HepG2 (cell line): ENCODE data around the gene AARSD1. TPM values are rescaled to one million over a fixed set of nuclear protein-coding genes. Genes with fewer than 3 reads are reported as not detected.

Source experiments
- ATF5 ChIP-seq: sonication (generic); formaldehyde crosslinking; IDR thresholded peaks from 2 replicates; pipeline ENCODE4 v1.4.0; 2020; ENCODE audit warnings: mild to moderate bottlenecking, low read depth, missing genetic modification reagents
- DDIT3 ChIP-seq: sonication (generic); formaldehyde crosslinking; IDR thresholded peaks from 2 replicates; pipeline ENCODE4 v1.4.0; 2020; ENCODE audit warnings: mild to moderate bottlenecking, missing genetic modification reagents
- DNMT1 ChIP-seq: sonication (generic); formaldehyde crosslinking; IDR thresholded peaks from 2 replicates; pipeline ENCODE4 v1.5.1; 2020; ENCODE audit warnings: mild to moderate bottlenecking, missing genetic modification reagents
- EEA1 ChIP-seq: sonication (generic); formaldehyde crosslinking; IDR thresholded peaks from 2 replicates; pipeline ENCODE4 v1.5.1; 2020; ENCODE audit warnings: mild to moderate bottlenecking, missing genetic modification reagents, borderline replicate concordance
- FOXA3 ChIP-seq: IDR thresholded peaks from 2 replicates; pipeline ENCODE4 v1.6.1; 2016; ENCODE audit warnings: missing genetic modification reagents, missing compliant biosample characterization
- NFRKB ChIP-seq: fragments of 450-650 bp; IDR thresholded peaks from 2 replicates; pipeline ENCODE4 v1.6.1; 2017
- RFXANK ChIP-seq: IDR thresholded peaks from 2 replicates; pipeline ENCODE4 v1.6.1; 2016
- SYNCRIP ChIP-seq: fragments of 200-400 bp; formaldehyde crosslinking; IDR thresholded peaks from 2 replicates; pipeline ENCODE4 v1.6.1; 2018; ENCODE audit warnings: mild to moderate bottlenecking, low read depth, low read length; ENCODE audit not compliant: insufficient read depth
- TARDBP ChIP-seq: sonication (generic); formaldehyde crosslinking; IDR thresholded peaks from 2 replicates; pipeline ENCODE4 v1.8.0; 2022; ENCODE audit warnings: mild to moderate bottlenecking, missing genetic modification reagents
- THAP9 ChIP-seq: sonication (generic); formaldehyde crosslinking; IDR thresholded peaks from 2 replicates; pipeline ENCODE4; 2020; ENCODE audit warnings: missing genetic modification reagents, mild to moderate bottlenecking, borderline replicate concordance
- ZIK1 ChIP-seq: sonication (generic); formaldehyde crosslinking; IDR thresholded peaks from 2 replicates; pipeline ENCODE4 v1.5.0; 2020; ENCODE audit warnings: mild to moderate bottlenecking, low read depth, missing genetic modification reagents, borderline replicate concordance
- ZMAT3 ChIP-seq: sonication (generic); formaldehyde crosslinking; conservative IDR thresholded peaks from 2 replicates; pipeline ENCODE4 v1.7.0; 2021; ENCODE audit warnings: missing genetic modification reagents
- ZNF343 ChIP-seq: sonication (generic); formaldehyde crosslinking; IDR thresholded peaks from 2 replicates; pipeline ENCODE4 v1.4.0; 2020; ENCODE audit warnings: mild to moderate bottlenecking, missing genetic modification reagents
- ZNF484 ChIP-seq: sonication (generic); formaldehyde crosslinking; IDR thresholded peaks from 2 replicates; pipeline ENCODE4 v1.5.1; 2020; ENCODE audit warnings: mild to moderate bottlenecking, low read depth, missing genetic modification reagents, borderline replicate concordance
- ZNF513 ChIP-seq: sonication (generic); formaldehyde crosslinking; conservative IDR thresholded peaks from 2 replicates; pipeline ENCODE4 v1.5.0; 2020; ENCODE audit warnings: missing genetic modification reagents
- ZNF616 ChIP-seq: sonication (generic); formaldehyde crosslinking; IDR thresholded peaks from 2 replicates; pipeline ENCODE4 v1.5.0; 2020; ENCODE audit warnings: low read depth, mild to moderate bottlenecking, missing genetic modification reagents
- ZNF724P ChIP-seq: sonication (generic); formaldehyde crosslinking; IDR thresholded peaks from 2 replicates; pipeline ENCODE4 v1.8.0; 2022; ENCODE audit warnings: missing genetic modification reagents, borderline replicate concordance
- ZNF883 ChIP-seq: sonication (generic); formaldehyde crosslinking; IDR thresholded peaks from 2 replicates; pipeline ENCODE4 v1.5.1; 2020; ENCODE audit warnings: mild to moderate bottlenecking, missing genetic modification reagents; ENCODE audit errors: not compliant biosample characterization
- ZSCAN9 ChIP-seq: IDR thresholded peaks from 2 replicates; pipeline ENCODE4 v1.6.1; 2016; ENCODE audit warnings: borderline replicate concordance
- ZXDC ChIP-seq: sonication (generic); formaldehyde crosslinking; IDR thresholded peaks from 2 replicates; pipeline ENCODE4 v1.5.0; 2020; ENCODE audit warnings: mild to moderate bottlenecking, missing genetic modification reagents
- polyA plus RNA-seq, 8 experiments: library from polyadenylated mRNA; depleted of rRNA in 3 of 8; stranded (reverse) in 7 of 8; unstranded in 1 of 8; fragments of >200 nt; fragmentation: Illumina TruSeq in 4 of 8; extraction: Trizol in 4 of 8; gene quantifications; 2 replicates each; pipeline versions ENCODE4 v1.2.1 to v1.2.3, GENCODE V29; 2011 to 2016; ENCODE audit warnings: low read depth in 4 of 8, missing spikeins in 1 of 8, mixed read lengths in 1 of 8; ENCODE audit not compliant: insufficient read depth in 1 of 8
- total RNA-seq, 5 experiments: library from RNA; depleted of rRNA; stranded (reverse); fragments of >200 nt; fragmentation: Illumina TruSeq; extraction: Trizol; gene quantifications; 2 replicates each; pipeline ENCODE4 v1.2.3, GENCODE V29; 2016; ENCODE audit warnings: low read depth in 1 of 5

The AARSD1 gene
- total and polyA plus RNA-seq, 2 of the 13 experiments (the other 11 are each of a cell fraction or from before 2014, with no cell fraction given) = 24.7 to 29.3 TPM

GRCh38 chr17:42964161-42964932 lies at the start of gene AARSD1 (continued):
- TF ChIP-seq THAP9 (CRISPR knock-in tag) = no peak
- TF ChIP-seq DDIT3 (CRISPR knock-in tag) = no peak
- no peak; the same call in 1 of the 2 replicates for TF ChIP-seq ZNF616
- TF ChIP-seq ATF5 (CRISPR knock-in tag) = no peak
- TF ChIP-seq ZNF724P (CRISPR knock-in tag) = no peak
- no peak for TF ChIP-seq ZXDC
- no peak for TF ChIP-seq ZNF883 (CRISPR knock-in tag)
- TF ChIP-seq RFXANK (CRISPR knock-in tag) = no peak
- TF ChIP-seq TARDBP (CRISPR knock-in tag) = peak; percentile 31; the same call in 1 of the 2 replicates
- TF ChIP-seq ZNF484 (CRISPR knock-in tag) = no peak
- no peak for TF ChIP-seq ZNF513 (CRISPR knock-in tag)
- peak; percentile 56; the same call in 1 of the 2 replicates for TF ChIP-seq ZIK1
- no peak for TF ChIP-seq ZSCAN9 (CRISPR knock-in tag)
- no peak for TF ChIP-seq NFRKB
- no peak for TF ChIP-seq SYNCRIP
- TF ChIP-seq ZNF343 (CRISPR knock-in tag) = no peak
- TF ChIP-seq DNMT1 = no peak
- TF ChIP-seq EEA1 (CRISPR knock-in tag) = no peak
- no peak for TF ChIP-seq ZMAT3
- no peak for TF ChIP-seq FOXA3
